ENCODE results near the gene STYX.
A peak's percentile ranks its signal among the peaks of the same experiment; 100 is the strongest.

The STYX gene

GRCh38 chr14:52786887-52787286, 56.9 kb downstream of the STYX start:
- Histone ChIP-seq H3K36me3 (ENCODE audit: insufficient read depth, low read length) (peaks cover 2% of the 10 kb centered on the region; the same call in 1 of the 2 replicates), H3F3A (ENCODE audit: insufficient read depth, low read length) (peaks cover 5% of the 10 kb centered on the region; the same call in 1 of the 2 replicates), H3K4me3 (ENCODE audit: low read depth, low read length, poor library complexity, severe bottlenecking) (no peak overlapping the region), H4K20me1 (ENCODE audit: insufficient read depth, low read length) (no peaks in the 10 kb centered on the region), H3K9me2 (ENCODE audit: low read depth, low read length) (no peaks in the 10 kb centered on the region), H3K4me2 (ENCODE audit: low read length) (no peak overlapping the region), H3K27ac (ENCODE audit: low read depth, low read length, poor library complexity, severe bottlenecking) (no peak overlapping the region), H3K9me3 (ENCODE audit: low read length) (no peaks in the 10 kb centered on the region), H3K27me3 (ENCODE audit: insufficient read depth, low read length) (no peaks in the 10 kb centered on the region), H3K79me2 (ENCODE audit: insufficient read depth, low read length) (peaks cover 22% of the 10 kb centered on the region), H3K4me1 (ENCODE audit: insufficient read depth, low read length, severe bottlenecking) (peaks cover 37% of the 10 kb centered on the region), H2AFZ (ENCODE audit: low read length) (no peak overlapping the region), H3K9ac (ENCODE audit: low read length) (no peak overlapping the region)
- no peak for TF ChIP-seq EZH2 (IDR thresholded peaks at IDR 0.05; ENCODE audit: borderline replicate concordance, low read length)

- no peaks in the 10 kb centered on the region for H3K9me2 ChIP-seq (ENCODE audit: low read depth, low read length)
- no peaks in the 10 kb centered on the region for H3K9me3 ChIP-seq (ENCODE audit: low read length)
- peaks cover 5% of the 10 kb centered on the region; the same call in 1 of the 2 replicates for H3F3A ChIP-seq (ENCODE audit: insufficient read depth, low read length)
- H3K4me1 ChIP-seq (ENCODE audit: insufficient read depth, low read length, severe bottlenecking): peaks cover 29% of the 10 kb centered on the region
- H3K27ac ChIP-seq (ENCODE audit: low read depth, low read length, poor library complexity, severe bottlenecking): peak overlapping the region; percentile 5
- H3K36me3 ChIP-seq (ENCODE audit: insufficient read depth, low read length): no peaks in the 10 kb centered on the region
- no peaks in the 10 kb centered on the region for H3K27me3 ChIP-seq (ENCODE audit: insufficient read depth, low read length)
- no peaks in the 10 kb centered on the region for H4K20me1 ChIP-seq (ENCODE audit: insufficient read depth, low read length)
- no peak overlapping the region for H2AFZ ChIP-seq (ENCODE audit: low read length)
- H3K4me3 ChIP-seq (ENCODE audit: low read depth, low read length, poor library complexity, severe bottlenecking): peak overlapping the region; percentile 14
- H3K79me2 ChIP-seq (ENCODE audit: insufficient read depth, low read length): peaks cover 18% of the 10 kb centered on the region
- no peak overlapping the region; the same call in 1 of the 2 replicates for H3K9ac ChIP-seq (ENCODE audit: low read length)
- peak overlapping the region; percentile 35; the same call in 1 of the 2 replicates for H3K4me2 ChIP-seq (ENCODE audit: low read length)
- TF ChIP-seq CTCF (IDR thresholded peaks at IDR 0.05; ENCODE audit: low read length) (no peak), EZH2 (IDR thresholded peaks at IDR 0.05; ENCODE audit: borderline replicate concordance, low read length) (no peak)
Measured at GRCh38 chr14:52789118-52789517, 59.2 kb downstream of the STYX start.

GRCh38 chr14:52790011-52790755, 60.2 kb downstream of the STYX start:
- Histone ChIP-seq H3K27ac (ENCODE audit: low read depth, low read length, poor library complexity, severe bottlenecking) (no peak overlapping the region), H3K9ac (ENCODE audit: low read length) (peak overlapping the region; percentile 72)

More at GRCh38 chr14:52790011-52790755, 60.2 kb downstream of the STYX start:
- no peaks in the 10 kb centered on the region for H3K9me2 ChIP-seq (ENCODE audit: low read depth, low read length)
- peaks cover 18% of the 10 kb centered on the region for H3K79me2 ChIP-seq (ENCODE audit: insufficient read depth, low read length)
- H3K4me1 ChIP-seq (ENCODE audit: insufficient read depth, low read length, severe bottlenecking): peaks cover 29% of the 10 kb centered on the region
- no peaks in the 10 kb centered on the region for H4K20me1 ChIP-seq (ENCODE audit: insufficient read depth, low read length)
- H3F3A ChIP-seq (ENCODE audit: insufficient read depth, low read length): peaks cover 5% of the 10 kb centered on the region; the same call in 1 of the 2 replicates
- no peak overlapping the region for H2AFZ ChIP-seq (ENCODE audit: low read length)
- H3K36me3 ChIP-seq (ENCODE audit: insufficient read depth, low read length): no peaks in the 10 kb centered on the region
- H3K27me3 ChIP-seq (ENCODE audit: insufficient read depth, low read length): no peaks in the 10 kb centered on the region
- TF ChIP-seq CTCF (IDR thresholded peaks at IDR 0.05; ENCODE audit: low read length): no peak
- TF ChIP-seq EZH2 (IDR thresholded peaks at IDR 0.05; ENCODE audit: borderline replicate concordance, low read length): no peak
- peak overlapping the region; percentile 85 for H3K4me2 ChIP-seq (ENCODE audit: low read length)
- peak overlapping the region; percentile 72 for H3K4me3 ChIP-seq (ENCODE audit: low read depth, low read length, poor library complexity, severe bottlenecking)
- no peaks in the 10 kb centered on the region for H3K9me3 ChIP-seq (ENCODE audit: low read length)

Measured in OCI-LY1 (cell line).